ENCODE data around the gene GJC1. TPM values are rescaled to one million over a fixed set of nuclear protein-coding genes. Genes with fewer than 3 reads are reported as not detected.

GJC1 gene
- polyA plus RNA-seq (2013, experiment 1 of 4) = 81.6 TPM
- 90.5 TPM for polyA plus RNA-seq (2013, experiment 2 of 4)
- polyA plus RNA-seq (2013, experiment 3 of 4) = 67.7 TPM
- polyA plus RNA-seq (2013, experiment 4 of 4) = 71.5 TPM

DNA sequence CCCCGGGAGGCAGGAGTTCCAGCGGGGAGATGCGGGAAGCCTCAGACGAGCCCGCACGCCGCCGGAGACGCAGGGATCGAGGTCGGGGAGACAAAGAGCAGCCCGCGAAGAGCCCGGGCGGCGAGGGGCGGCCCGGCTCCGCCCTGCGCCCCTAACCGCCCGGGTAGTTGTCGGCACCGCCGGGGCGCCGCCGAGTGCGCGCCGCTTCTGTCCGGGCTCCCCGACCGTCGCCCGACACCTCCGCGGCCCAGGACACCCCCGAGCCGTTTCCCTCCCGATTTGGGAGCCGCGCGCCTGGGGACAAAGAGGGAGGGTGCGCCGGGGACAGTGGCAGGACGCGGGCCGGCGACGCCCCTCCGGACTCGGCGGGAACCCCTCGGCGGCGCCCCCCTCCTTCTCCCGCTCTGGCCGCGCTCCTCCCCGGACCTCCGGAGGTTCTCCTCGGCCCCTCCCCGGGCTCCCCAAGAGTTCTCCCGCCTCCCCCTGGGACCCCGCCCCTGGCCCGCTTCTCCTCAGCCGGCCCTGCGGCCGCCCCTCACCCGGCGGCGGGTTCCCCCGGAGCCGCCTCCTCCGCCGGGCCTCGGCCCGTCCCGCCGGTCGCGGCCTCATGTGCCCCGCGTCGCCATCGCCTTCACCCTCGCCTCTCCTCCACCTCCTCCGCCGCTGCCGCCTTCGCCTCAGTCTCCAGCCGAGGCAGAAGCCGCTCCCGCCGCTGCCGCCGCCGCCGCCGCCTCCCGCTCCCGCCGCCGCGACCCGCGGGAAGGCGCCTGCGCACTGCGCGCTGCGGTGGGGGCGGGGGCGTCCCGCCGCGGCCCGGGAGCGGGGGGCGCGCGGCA is at the start of gene GJC1:
Gene GJC1, minus strand, starts transcription at position 765 of the 836 bp plus-strand sequence. CDS start 24,470 bp downstream, outside the sequence.
- WGBS, 2 experiments = 0% methylated on average over 123 of the region's 123 CpGs

DNA sequence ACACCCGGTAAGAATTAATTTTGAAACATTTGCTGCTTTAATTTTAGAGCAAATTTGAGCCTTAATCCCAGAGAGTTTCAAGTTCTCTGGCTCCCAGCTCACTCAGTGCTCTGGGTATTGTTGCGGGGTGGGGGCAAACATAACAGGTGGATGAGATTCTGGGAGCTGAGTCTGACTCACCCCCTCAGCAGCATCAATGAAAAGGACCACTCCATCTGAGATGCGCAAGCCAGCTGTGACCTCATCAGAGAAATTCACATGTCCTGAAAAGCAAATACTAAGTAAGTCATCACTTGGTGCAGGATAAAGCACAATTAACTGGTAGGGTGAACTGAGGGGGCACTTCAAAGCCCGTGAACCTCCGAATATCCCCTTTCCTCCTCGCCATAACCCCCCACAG is 49.3 kb upstream of the GJC1 start:
- H3K4me1 ChIP-seq (ENCODE audit: control insufficient read depth, insufficient read depth, low read length) = no peaks in the 10 kb centered on the region
- no peaks in the 10 kb centered on the region for H3K9me3 ChIP-seq (ENCODE audit: control insufficient read depth, low read length)
- H3K4me3 ChIP-seq (ENCODE audit: insufficient read depth, low read depth, low read length) = no peak overlapping the region
- no peaks in the 10 kb centered on the region for H3K27me3 ChIP-seq (ENCODE audit: control insufficient read depth, insufficient read depth, low read length, poor library complexity, severe bottlenecking)
- no peak overlapping the region for H3K27ac ChIP-seq (ENCODE audit: insufficient read depth, low read depth, low read length, poor library complexity, severe bottlenecking)
- WGBS, 2 experiments = 94% methylated on average over 6 of the region's 6 CpGs
- peaks cover 26% of the 10 kb centered on the region for H3K36me3 ChIP-seq (ENCODE audit: control insufficient read depth, insufficient read depth, low read length)

More for the DNA sequence above, at the start of gene GJC1:
- Histone ChIP-seq H3K4me1 (ENCODE audit: control insufficient read depth, insufficient read depth, low read length) (peaks cover 6% of the 10 kb centered on the region), H3K4me3 (ENCODE audit: insufficient read depth, low read depth, low read length) (peak within 1 kb of the TSS; percentile 77), H3K27me3 (ENCODE audit: control insufficient read depth, insufficient read depth, low read length, poor library complexity, severe bottlenecking) (no peaks in the 10 kb centered on the region), H3K36me3 (ENCODE audit: control insufficient read depth, insufficient read depth, low read length) (no peaks in the 10 kb centered on the region), H3K27ac (ENCODE audit: insufficient read depth, low read depth, low read length, poor library complexity, severe bottlenecking) (peak within 1 kb of the TSS; percentile 90), H3K9me3 (ENCODE audit: control insufficient read depth, low read length) (no peaks in the 10 kb centered on the region)

GRCh38 chr17:44878627-44879221 is 48.6 kb upstream of the GJC1 start:
- Histone ChIP-seq H3K4me1 (ENCODE audit: control insufficient read depth, insufficient read depth, low read length) (no peaks in the 10 kb centered on the region), H3K27ac (ENCODE audit: insufficient read depth, low read depth, low read length, poor library complexity, severe bottlenecking) (no peak overlapping the region), H3K36me3 (ENCODE audit: control insufficient read depth, insufficient read depth, low read length) (peaks cover 23% of the 10 kb centered on the region), H3K4me3 (ENCODE audit: insufficient read depth, low read depth, low read length) (no peak overlapping the region), H3K27me3 (ENCODE audit: control insufficient read depth, insufficient read depth, low read length, poor library complexity, severe bottlenecking) (no peaks in the 10 kb centered on the region), H3K9me3 (ENCODE audit: control insufficient read depth, low read length) (no peaks in the 10 kb centered on the region)
- 74 to 76% methylated on average over 6 of the region's 6 CpGs for WGBS, 2 experiments

DNA sequence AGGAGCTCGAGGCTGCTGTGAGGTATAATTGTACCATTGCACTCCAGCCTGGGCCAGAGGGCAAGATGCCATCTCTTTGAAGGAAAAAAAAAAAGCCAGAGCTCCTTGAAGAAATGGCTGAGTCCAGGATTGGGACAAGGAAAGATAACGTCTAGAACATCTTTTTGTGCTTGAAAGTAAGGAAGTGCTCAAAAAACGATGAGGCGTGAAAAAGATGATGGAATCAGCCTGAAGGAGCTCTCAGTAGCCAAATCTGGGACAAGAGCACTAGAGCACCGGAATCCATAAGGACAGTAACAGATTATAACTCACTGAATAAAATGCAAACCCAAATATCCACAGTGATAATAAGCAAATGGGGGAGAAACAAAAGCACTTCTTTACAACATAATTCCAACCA is 47.0 kb upstream of the GJC1 start:
- Histone ChIP-seq H3K4me1 (ENCODE audit: control insufficient read depth, insufficient read depth, low read length) (no peaks in the 10 kb centered on the region), H3K36me3 (ENCODE audit: control insufficient read depth, insufficient read depth, low read length) (peaks cover 13% of the 10 kb centered on the region), H3K27me3 (ENCODE audit: control insufficient read depth, insufficient read depth, low read length, poor library complexity, severe bottlenecking) (no peaks in the 10 kb centered on the region), H3K27ac (ENCODE audit: insufficient read depth, low read depth, low read length, poor library complexity, severe bottlenecking) (no peak overlapping the region), H3K9me3 (ENCODE audit: control insufficient read depth, low read length) (no peaks in the 10 kb centered on the region), H3K4me3 (ENCODE audit: insufficient read depth, low read depth, low read length) (no peak overlapping the region)
- 90 to 95% methylated on average over 5 of the region's 5 CpGs for WGBS, 2 experiments

- Histone ChIP-seq H3K9me3 (ENCODE audit: control insufficient read depth, low read length) (no peaks in the 10 kb centered on the region), H3K36me3 (ENCODE audit: control insufficient read depth, insufficient read depth, low read length) (peaks cover 24% of the 10 kb centered on the region), H3K27me3 (ENCODE audit: control insufficient read depth, insufficient read depth, low read length, poor library complexity, severe bottlenecking) (no peaks in the 10 kb centered on the region), H3K4me3 (ENCODE audit: insufficient read depth, low read depth, low read length) (no peak overlapping the region), H3K4me1 (ENCODE audit: control insufficient read depth, insufficient read depth, low read length) (no peaks in the 10 kb centered on the region), H3K27ac (ENCODE audit: insufficient read depth, low read depth, low read length, poor library complexity, severe bottlenecking) (no peak overlapping the region)
- 95 to 98% methylated on average over 6 of the region's 6 CpGs for WGBS, 2 experiments
Observed at GRCh38 chr17:44875761-44876160, 45.7 kb upstream of the GJC1 start.

GRCh38 chr17:44872131-44872768 is 42.2 kb upstream of the GJC1 start:
- H3K36me3 ChIP-seq (ENCODE audit: control insufficient read depth, insufficient read depth, low read length) = peaks cover 24% of the 10 kb centered on the region
- H3K27me3 ChIP-seq (ENCODE audit: control insufficient read depth, insufficient read depth, low read length, poor library complexity, severe bottlenecking) = no peaks in the 10 kb centered on the region
- H3K4me3 ChIP-seq (ENCODE audit: insufficient read depth, low read depth, low read length) = no peak overlapping the region
- WGBS, 2 experiments = 95 to 96% methylated on average over 9 of the region's 9 CpGs
- no peaks in the 10 kb centered on the region for H3K4me1 ChIP-seq (ENCODE audit: control insufficient read depth, insufficient read depth, low read length)
- no peak overlapping the region for H3K27ac ChIP-seq (ENCODE audit: insufficient read depth, low read depth, low read length, poor library complexity, severe bottlenecking)
- H3K9me3 ChIP-seq (ENCODE audit: control insufficient read depth, low read length) = no peaks in the 10 kb centered on the region

DNA sequence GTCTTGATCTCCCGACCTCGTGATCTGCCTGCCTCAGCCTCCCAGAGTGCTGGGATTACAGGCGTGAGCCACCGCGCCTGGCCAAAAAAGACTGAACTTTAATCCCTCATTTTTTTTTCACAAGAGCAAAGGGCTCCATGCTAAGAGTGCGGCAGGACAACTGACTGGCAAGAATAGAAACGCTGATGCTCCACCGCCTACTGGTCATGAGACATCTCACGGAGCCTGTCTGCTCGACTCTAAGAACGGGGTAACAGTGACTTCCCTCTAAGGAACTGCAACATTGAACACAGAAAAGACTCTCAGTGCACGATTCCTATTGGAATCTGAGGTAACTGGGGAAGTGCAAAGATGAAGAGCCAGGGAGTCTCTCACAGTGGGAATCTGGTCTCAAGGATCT is 41.5 kb upstream of the GJC1 start:
- Histone ChIP-seq H3K36me3 (ENCODE audit: control insufficient read depth, insufficient read depth, low read length) (peaks cover 24% of the 10 kb centered on the region), H3K4me1 (ENCODE audit: control insufficient read depth, insufficient read depth, low read length) (no peaks in the 10 kb centered on the region), H3K27ac (ENCODE audit: insufficient read depth, low read depth, low read length, poor library complexity, severe bottlenecking) (no peak overlapping the region), H3K27me3 (ENCODE audit: control insufficient read depth, insufficient read depth, low read length, poor library complexity, severe bottlenecking) (no peaks in the 10 kb centered on the region), H3K4me3 (ENCODE audit: insufficient read depth, low read depth, low read length) (no peak overlapping the region), H3K9me3 (ENCODE audit: control insufficient read depth, low read length) (no peaks in the 10 kb centered on the region)
- WGBS, 2 experiments = 94 to 96% methylated on average over 12 of the region's 12 CpGs

- H3K9me3 ChIP-seq (ENCODE audit: control insufficient read depth, low read length) = no peaks in the 10 kb centered on the region
- no peak overlapping the region for H3K4me3 ChIP-seq (ENCODE audit: insufficient read depth, low read depth, low read length)
- H3K27me3 ChIP-seq (ENCODE audit: control insufficient read depth, insufficient read depth, low read length, poor library complexity, severe bottlenecking) = no peaks in the 10 kb centered on the region
- 89 to 96% methylated on average over 3 of the region's 3 CpGs for WGBS, 2 experiments
- no peaks in the 10 kb centered on the region for H3K4me1 ChIP-seq (ENCODE audit: control insufficient read depth, insufficient read depth, low read length)
- H3K27ac ChIP-seq (ENCODE audit: insufficient read depth, low read depth, low read length, poor library complexity, severe bottlenecking) = no peak overlapping the region
- H3K36me3 ChIP-seq (ENCODE audit: control insufficient read depth, insufficient read depth, low read length) = peaks cover 25% of the 10 kb centered on the region
Observed at GRCh38 chr17:44867841-44868240, 37.8 kb upstream of the GJC1 start.

DNA sequence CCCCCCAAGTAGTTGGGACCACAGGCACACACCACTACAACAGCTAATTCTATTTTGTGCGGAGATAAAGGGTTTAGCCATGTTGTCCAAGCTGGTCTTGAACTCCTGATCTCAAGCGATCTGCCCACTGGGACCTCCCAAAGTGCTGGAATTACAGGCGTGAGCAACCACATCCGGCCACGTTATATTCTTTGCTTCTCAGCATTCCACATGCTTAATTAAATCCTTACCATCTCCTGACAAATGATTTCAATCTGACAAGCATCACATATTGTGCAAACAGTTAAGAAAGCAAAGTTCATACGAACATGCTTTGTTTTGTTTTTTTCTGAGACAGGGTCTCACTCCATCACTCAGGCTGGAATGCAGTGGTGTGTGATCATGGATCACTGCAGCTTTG is 35.8 kb upstream of the GJC1 start:
- Histone ChIP-seq H3K27me3 (ENCODE audit: control insufficient read depth, insufficient read depth, low read length, poor library complexity, severe bottlenecking) (no peaks in the 10 kb centered on the region), H3K27ac (ENCODE audit: insufficient read depth, low read depth, low read length, poor library complexity, severe bottlenecking) (no peak overlapping the region), H3K4me1 (ENCODE audit: control insufficient read depth, insufficient read depth, low read length) (no peaks in the 10 kb centered on the region), H3K36me3 (ENCODE audit: control insufficient read depth, insufficient read depth, low read length) (peaks cover 23% of the 10 kb centered on the region), H3K4me3 (ENCODE audit: insufficient read depth, low read depth, low read length) (no peak overlapping the region), H3K9me3 (ENCODE audit: control insufficient read depth, low read length) (no peaks in the 10 kb centered on the region)
- WGBS, 2 experiments = 94 to 95% methylated on average over 6 of the region's 6 CpGs

- Histone ChIP-seq H3K4me3 (ENCODE audit: insufficient read depth, low read depth, low read length) (no peak overlapping the region), H3K36me3 (ENCODE audit: control insufficient read depth, insufficient read depth, low read length) (peaks cover 27% of the 10 kb centered on the region), H3K27me3 (ENCODE audit: control insufficient read depth, insufficient read depth, low read length, poor library complexity, severe bottlenecking) (no peaks in the 10 kb centered on the region), H3K27ac (ENCODE audit: insufficient read depth, low read depth, low read length, poor library complexity, severe bottlenecking) (no peak overlapping the region), H3K4me1 (ENCODE audit: control insufficient read depth, insufficient read depth, low read length) (no peaks in the 10 kb centered on the region), H3K9me3 (ENCODE audit: control insufficient read depth, low read length) (no peaks in the 10 kb centered on the region)
- WGBS, 2 experiments = 100% methylated on average over 1 of the region's 1 CpG; no CpG with 5 or more reads in 1 of the 2 experiments
Observed at GRCh38 chr17:44865231-44865660, 35.2 kb upstream of the GJC1 start.
